ENCODE results near the gene SPATS2L.

SPATS2L gene

DNA sequence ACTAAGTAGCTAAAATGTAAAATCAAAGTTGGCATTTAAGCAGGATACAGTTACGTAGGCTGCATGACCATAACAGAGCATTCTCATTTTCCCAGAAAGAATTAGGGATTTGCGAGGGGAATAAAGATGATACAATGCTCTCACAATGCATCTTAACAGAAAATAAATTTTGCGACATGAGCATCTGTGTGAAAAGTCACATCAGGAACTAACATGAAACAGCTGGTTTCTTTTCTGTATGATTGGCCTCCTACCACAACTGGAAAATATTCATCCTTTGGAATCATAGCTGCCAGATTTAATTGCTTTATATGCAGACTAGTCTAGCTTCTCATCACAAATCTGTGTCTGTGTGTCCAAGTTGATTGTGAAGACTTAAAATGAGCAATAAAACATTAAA is 137.4 kb downstream of the SPATS2L start:
- no peak for DNase-seq (ENCODE audit: low read depth)

DNA sequence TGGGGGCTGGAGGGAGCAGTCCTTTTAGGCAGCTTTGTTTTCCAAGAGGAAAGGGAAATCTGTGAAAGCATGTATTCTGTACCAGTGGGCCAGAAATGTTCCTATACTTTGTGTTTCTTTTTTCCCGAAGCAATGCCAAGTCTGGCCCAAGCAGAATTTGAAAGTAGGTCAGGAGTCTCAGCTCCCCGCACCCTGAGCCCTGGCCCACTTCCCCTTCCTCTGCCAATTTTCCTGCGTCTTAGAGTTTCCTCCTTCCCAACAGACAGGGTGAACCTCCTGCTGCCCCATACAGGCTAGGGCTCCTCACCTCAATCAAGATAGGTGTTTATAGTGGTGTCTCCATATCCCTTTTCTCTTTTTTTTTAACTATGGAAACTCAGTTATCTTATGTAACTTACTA is 138.0 kb downstream of the SPATS2L start:
- DNase-seq (ENCODE audit: low read depth), result no peak

- no peak for DNase-seq (ENCODE audit: low read depth)
Observed at GRCh38 chr2:200445284-200445683, 138.8 kb downstream of the SPATS2L start.

DNA sequence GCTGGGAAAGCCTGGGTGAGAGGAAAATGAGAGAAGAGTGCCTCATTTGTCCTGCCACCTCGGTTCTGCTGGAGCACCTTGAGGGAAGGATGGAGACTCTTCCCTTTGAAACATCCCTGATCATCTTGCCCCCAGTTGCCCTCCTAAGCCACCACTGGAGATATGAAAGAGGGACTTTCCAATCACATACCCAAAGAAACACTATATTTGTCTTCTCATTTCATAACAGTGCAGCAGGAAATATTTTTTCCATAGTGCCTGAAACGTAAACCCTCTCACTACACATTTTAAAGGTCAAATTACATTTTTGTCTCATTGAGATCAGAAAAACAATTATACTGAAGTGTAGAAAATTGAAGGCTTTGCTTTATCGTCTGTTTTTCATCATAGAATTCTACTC is 140.1 kb downstream of the SPATS2L start:
- no peak for DNase-seq (ENCODE audit: low read depth)

GRCh38 chr2:200447139-200447855 is 140.8 kb downstream of the SPATS2L start:
- no peak for DNase-seq (ENCODE audit: low read depth)

DNA sequence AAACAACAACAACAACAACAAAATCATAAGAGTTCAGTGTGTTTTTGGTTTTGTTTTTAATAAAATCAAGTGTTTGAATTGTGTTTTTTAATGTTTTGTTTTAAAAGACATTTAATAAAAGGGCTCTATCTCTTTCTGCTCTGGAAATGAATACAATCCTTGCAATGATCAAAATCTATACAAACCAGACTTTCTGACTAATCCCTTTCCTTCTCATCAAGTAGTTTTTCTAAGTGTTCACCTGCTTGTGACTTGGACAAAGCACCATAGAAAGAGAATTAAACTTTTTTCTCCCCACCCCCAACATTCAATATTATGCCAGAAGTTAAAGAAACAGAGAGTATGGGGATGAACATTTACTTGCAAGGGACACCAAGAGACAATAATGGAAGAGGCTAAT is 142.0 kb downstream of the SPATS2L start:
- no peak for DNase-seq (ENCODE audit: low read depth)

DNA sequence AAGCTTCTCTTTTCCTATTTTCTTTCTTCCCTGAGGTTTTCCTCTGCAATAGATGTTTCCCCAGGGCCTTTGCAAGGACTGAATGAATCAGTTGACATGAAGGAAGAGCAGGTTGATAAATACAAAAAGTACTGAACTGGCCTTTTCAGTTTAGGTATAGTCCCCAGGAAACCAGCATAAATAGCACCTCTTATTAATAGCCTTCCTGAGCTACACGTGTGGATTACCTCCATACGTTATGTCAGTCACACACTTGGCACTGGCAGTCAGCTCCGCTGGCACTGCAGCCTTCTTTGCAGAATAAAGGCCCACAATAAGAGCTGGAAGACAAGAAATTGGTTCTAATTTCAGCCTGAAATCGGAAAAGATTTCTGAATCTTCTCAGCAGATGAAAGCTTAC is 142.7 kb downstream of the SPATS2L start:
- no peak for DNase-seq (ENCODE audit: low read depth)

DNA sequence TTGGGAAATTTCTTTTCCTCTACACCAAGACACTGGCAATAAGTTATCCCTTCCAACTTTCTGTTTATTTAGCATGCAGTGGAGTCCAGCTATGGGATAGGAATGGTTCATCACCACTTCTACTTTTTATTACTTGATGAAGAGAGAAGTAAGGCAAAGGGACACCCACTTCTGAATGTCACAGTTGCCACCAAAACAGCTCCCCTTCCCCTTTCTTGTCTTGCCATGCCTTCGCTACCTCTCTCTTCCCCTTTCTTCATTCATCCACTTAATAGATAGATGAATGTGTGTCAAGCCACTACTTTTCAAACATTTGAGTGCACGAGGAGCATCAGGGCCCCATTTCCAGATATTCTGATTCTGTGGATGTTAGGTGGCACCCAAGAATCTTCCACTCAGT is 143.8 kb downstream of the SPATS2L start:
- no peak for DNase-seq (ENCODE audit: low read depth)

- no peak for DNase-seq (ENCODE audit: low read depth)
Observed at GRCh38 chr2:200451511-200451910, 145.0 kb downstream of the SPATS2L start.

DNA sequence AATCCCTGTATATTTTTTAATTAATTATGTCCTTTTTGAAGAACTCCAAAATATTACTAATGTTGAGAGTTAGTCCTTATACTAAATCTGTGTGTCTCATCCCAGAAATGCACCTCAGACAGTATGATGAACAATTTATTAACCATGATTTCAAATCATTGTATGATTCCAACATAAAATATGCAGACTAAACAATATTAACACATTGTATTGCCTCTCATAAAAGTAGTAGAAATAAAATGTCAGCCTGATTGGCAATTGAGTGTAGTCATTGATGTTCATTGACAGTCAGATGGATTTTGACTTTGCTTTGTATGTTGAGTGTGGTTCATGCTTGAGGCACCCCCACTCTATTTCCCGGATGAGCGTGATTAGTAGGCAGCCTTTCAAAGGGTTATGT is 145.9 kb downstream of the SPATS2L start:
- no peak for DNase-seq (ENCODE audit: low read depth)

GRCh38 chr2:200453142-200453852 is 146.8 kb downstream of the SPATS2L start:
- no peak for DNase-seq (ENCODE audit: low read depth)

DNA sequence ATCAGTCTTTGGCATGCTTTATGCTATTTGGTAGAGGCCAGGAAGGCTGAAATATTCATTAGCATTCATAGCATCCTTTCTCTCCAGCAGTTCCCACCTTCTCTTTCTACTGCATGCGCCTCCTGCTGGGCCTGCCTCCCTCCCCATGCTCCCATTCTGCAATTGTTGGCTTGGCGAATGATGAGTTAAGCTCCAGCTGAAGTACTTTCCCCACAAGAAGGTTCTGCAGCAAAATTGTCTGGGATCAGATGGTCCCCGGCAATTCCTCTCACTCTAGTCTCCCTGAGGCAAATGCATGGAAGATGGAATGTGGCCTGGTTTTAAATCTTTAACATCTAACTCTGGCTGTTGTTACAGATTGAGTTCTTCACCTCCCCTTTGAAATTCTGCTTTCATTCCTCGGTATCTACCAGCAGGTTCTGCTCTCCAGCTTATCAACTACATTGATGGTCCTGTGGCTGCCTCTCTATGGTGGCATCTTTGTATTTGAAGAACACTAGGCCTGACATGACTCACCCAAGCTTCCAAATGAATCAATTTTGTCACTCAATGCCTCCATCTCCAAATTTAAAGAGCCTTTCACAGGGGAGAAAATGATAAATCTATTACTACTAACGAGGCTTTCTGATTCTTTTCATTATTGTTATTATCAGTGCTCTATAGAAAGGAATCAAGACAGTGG is 147.5 kb downstream of the SPATS2L start:
- no peak for DNase-seq (ENCODE audit: low read depth)

- DNase-seq (ENCODE audit: low read depth), result peak; percentile 61
Observed at GRCh38 chr2:200454927-200455801, 148.7 kb downstream of the SPATS2L start.

- DNase-seq (ENCODE audit: low read depth), result no peak
Observed at GRCh38 chr2:200455958-200456421, 149.5 kb downstream of the SPATS2L start.

- DNase-seq (ENCODE audit: low read depth), result no peak
Observed at GRCh38 chr2:200456567-200456966, 150.1 kb downstream of the SPATS2L start.

- DNase-seq (ENCODE audit: low read depth), result no peak
Observed at GRCh38 chr2:200459101-200459500, 152.6 kb downstream of the SPATS2L start.

GRCh38 chr2:200461846-200462710 is 155.6 kb downstream of the SPATS2L start:
- no peak for DNase-seq (ENCODE audit: low read depth)

DNA sequence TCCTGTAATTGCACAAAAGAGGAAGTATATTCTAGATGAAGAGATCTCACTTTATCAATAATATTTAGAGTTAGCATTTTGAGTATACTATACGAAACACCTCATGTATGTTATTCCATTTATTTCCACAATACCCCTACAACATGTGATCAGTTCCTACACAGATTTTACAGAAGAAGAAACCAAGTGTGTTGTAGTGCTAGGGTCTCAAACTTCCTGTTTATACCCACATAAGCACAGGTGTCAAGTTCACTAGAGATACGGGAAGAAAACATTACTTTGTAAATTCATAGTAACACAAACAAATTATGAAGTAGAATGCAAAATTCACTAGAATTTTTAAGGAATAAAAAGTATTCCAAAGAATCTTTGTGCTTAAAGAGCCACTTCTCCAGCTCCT is 157.0 kb downstream of the SPATS2L start:
- DNase-seq (ENCODE audit: low read depth), result no peak

GRCh38 chr2:200466425-200467418 is 160.2 kb downstream of the SPATS2L start:
- no peak for DNase-seq (ENCODE audit: low read depth)

All from HS-5 (cell line).